Measurements from ENCODE around the gene TYK2.

TYK2 gene

GRCh38 chr19:10390652-10391286, 10.4 kb upstream of the TYK2 start:
- Histone ChIP-seq H3K4me3 (ENCODE audit: low read depth, low read length) (no peak overlapping the region), H3K36me3 (ENCODE audit: control insufficient read depth in 2 of 2, insufficient read depth in 1 of 2, low read length in 2 of 2) (peaks cover 12 to 55% of the 10 kb centered on the region in 2 experiments; a peak in 2 of 3 replicates), H3K4me1 (ENCODE audit: control insufficient read depth, insufficient read depth, low read length) (no peaks in the 10 kb centered on the region), H3K27ac (ENCODE audit: extremely low read depth, low read depth, low read length) (no peak overlapping the region), H3K9me3 (ENCODE audit: control insufficient read depth, insufficient read depth, low read depth, low read length) (no peaks in the 10 kb centered on the region)
- ChIA-PET CTCF (interaction anchor here (0.5 to 5.0 kb wide), 23 partner anchors 7 to 602 kb away, joined by 3 to 90 read pairs (median 4); partner anchors contain the start of genes ICAM1 and ICAM4), POLR2A (interaction anchor here (0.6 to 3.2 kb wide), 7 partner anchors 10 to 1061 kb away, joined by 3 to 8 read pairs (median 4); partner anchors contain the start of genes ICAM1, RAVER1 and TYK2)
- TF ChIP-seq ZNF174 (tag by site-specific recombination; IDR thresholded peaks at IDR 0.05) = no peak
- TF ChIP-seq ZNF274 (IDR thresholded peaks at IDR 0.05; ENCODE audit: low read length) = no peak
- no peak for TF ChIP-seq ZNF274 (tag by site-specific recombination; IDR thresholded peaks at IDR 0.05; ENCODE audit: borderline replicate concordance)
- peak; percentile 56 for TF ChIP-seq EGR2 (tag by site-specific recombination; IDR thresholded peaks at IDR 0.05; ENCODE audit: low read depth)
- TF ChIP-seq ZSCAN18 (tag by site-specific recombination; IDR thresholded peaks at IDR 0.05) = no peak
- 0 out of 2 replicates have a peak, but pooled peaks have one; percentile 12 for TF ChIP-seq ZXDB (tag by site-specific recombination; IDR thresholded peaks at IDR 0.05)
- TF ChIP-seq ZNF416 (tag by site-specific recombination; IDR thresholded peaks at IDR 0.05) = no peak
- TF ChIP-seq, protein P1, sequence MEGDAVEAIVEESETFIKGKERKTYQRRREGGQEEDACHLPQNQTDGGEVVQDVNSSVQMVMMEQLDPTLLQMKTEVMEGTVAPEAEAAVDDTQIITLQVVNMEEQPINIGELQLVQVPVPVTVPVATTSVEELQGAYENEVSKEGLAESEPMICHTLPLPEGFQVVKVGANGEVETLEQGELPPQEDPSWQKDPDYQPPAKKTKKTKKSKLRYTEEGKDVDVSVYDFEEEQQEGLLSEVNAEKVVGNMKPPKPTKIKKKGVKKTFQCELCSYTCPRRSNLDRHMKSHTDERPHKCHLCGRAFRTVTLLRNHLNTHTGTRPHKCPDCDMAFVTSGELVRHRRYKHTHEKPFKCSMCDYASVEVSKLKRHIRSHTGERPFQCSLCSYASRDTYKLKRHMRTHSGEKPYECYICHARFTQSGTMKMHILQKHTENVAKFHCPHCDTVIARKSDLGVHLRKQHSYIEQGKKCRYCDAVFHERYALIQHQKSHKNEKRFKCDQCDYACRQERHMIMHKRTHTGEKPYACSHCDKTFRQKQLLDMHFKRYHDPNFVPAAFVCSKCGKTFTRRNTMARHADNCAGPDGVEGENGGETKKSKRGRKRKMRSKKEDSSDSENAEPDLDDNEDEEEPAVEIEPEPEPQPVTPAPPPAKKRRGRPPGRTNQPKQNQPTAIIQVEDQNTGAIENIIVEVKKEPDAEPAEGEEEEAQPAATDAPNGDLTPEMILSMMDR (tag by site-specific recombination; IDR thresholded peaks at IDR 0.05) = peak; percentile 78
- TF ChIP-seq YY2 (tag by site-specific recombination; IDR thresholded peaks at IDR 0.05) = no peak
- no peak for TF ChIP-seq ZNF24 (tag by site-specific recombination; IDR thresholded peaks at IDR 0.05)
- no peak for TF ChIP-seq ZNF549 (tag by site-specific recombination; IDR thresholded peaks at IDR 0.05)
- peak; percentile 43; the same call in 1 of the 2 replicates for TF ChIP-seq ZNF639 (tag by site-specific recombination; IDR thresholded peaks at IDR 0.05)
- TF ChIP-seq, protein P2, sequence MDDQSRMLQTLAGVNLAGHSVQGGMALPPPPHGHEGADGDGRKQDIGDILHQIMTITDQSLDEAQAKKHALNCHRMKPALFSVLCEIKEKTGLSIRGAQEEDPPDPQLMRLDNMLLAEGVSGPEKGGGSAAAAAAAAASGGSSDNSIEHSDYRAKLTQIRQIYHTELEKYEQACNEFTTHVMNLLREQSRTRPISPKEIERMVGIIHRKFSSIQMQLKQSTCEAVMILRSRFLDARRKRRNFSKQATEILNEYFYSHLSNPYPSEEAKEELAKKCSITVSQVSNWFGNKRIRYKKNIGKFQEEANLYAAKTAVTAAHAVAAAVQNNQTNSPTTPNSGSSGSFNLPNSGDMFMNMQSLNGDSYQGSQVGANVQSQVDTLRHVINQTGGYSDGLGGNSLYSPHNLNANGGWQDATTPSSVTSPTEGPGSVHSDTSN (CRISPR knock-in tag; IDR thresholded peaks at IDR 0.05) = no peak
- TF ChIP-seq ZNF391 (tag by site-specific recombination; IDR thresholded peaks at IDR 0.05; ENCODE audit: borderline replicate concordance, low read depth) = 0 out of 2 replicates have a peak, but pooled peaks have one; percentile 47
- TF ChIP-seq ZBTB48 (tag by site-specific recombination; IDR thresholded peaks at IDR 0.05) = peak; percentile 51; the same call in 1 of the 2 replicates
- no peak for TF ChIP-seq SCRT2 (tag by site-specific recombination; IDR thresholded peaks at IDR 0.05)
- no peak for TF ChIP-seq ZNF670 (tag by site-specific recombination; IDR thresholded peaks at IDR 0.05; ENCODE audit: low read depth)
- peak; percentile 60 for TF ChIP-seq ZFHX2 (tag by site-specific recombination; conservative IDR thresholded peaks at IDR 0.05)
- TF ChIP-seq ZNF350 (tag by site-specific recombination; IDR thresholded peaks at IDR 0.05) = no peak
- 0 out of 2 replicates have a peak, but pooled peaks have one; percentile 36 for TF ChIP-seq ZNF223 (tag by site-specific recombination; IDR thresholded peaks at IDR 0.05)
- TF ChIP-seq, protein P3, sequence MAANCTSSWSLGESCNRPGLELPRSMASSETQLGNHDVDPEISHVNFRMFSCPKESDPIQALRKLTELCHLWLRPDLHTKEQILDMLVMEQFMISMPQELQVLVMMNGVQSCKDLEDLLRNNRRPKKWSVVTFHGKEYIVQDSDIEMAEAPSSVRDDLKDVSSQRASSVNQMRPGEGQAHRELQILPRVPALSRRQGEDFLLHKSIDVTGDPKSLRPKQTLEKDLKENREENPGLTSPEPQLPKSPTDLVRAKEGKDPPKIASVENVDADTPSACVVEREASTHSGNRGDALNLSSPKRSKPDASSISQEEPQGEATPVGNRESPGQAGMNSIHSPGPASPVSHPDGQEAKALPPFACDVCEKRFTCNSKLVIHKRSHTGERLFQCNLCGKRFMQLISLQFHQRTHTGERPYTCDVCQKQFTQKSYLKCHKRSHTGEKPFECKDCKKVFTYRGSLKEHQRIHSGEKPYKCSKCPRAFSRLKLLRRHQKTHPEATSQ (tag by site-specific recombination; IDR thresholded peaks at IDR 0.05) = no peak
- TF ChIP-seq, protein P4, sequence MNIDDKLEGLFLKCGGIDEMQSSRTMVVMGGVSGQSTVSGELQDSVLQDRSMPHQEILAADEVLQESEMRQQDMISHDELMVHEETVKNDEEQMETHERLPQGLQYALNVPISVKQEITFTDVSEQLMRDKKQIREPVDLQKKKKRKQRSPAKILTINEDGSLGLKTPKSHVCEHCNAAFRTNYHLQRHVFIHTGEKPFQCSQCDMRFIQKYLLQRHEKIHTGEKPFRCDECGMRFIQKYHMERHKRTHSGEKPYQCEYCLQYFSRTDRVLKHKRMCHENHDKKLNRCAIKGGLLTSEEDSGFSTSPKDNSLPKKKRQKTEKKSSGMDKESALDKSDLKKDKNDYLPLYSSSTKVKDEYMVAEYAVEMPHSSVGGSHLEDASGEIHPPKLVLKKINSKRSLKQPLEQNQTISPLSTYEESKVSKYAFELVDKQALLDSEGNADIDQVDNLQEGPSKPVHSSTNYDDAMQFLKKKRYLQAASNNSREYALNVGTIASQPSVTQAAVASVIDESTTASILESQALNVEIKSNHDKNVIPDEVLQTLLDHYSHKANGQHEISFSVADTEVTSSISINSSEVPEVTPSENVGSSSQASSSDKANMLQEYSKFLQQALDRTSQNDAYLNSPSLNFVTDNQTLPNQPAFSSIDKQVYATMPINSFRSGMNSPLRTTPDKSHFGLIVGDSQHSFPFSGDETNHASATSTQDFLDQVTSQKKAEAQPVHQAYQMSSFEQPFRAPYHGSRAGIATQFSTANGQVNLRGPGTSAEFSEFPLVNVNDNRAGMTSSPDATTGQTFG (tag by site-specific recombination; IDR thresholded peaks at IDR 0.05; ENCODE audit: borderline replicate concordance) = no peak
- TF ChIP-seq, protein P5, sequence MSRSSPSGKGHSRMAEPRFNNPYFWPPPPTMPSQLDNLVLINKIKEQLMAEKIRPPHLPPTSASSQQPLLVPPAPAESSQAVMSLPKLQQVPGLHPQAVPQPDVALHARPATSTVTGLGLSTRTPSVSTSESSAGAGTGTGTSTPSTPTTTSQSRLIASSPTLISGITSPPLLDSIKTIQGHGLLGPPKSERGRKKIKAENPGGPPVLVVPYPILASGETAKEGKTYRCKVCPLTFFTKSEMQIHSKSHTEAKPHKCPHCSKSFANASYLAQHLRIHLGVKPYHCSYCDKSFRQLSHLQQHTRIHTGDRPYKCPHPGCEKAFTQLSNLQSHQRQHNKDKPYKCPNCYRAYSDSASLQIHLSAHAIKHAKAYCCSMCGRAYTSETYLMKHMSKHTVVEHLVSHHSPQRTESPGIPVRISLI (tag by site-specific recombination; IDR thresholded peaks at IDR 0.05) = peak; percentile 85
- no peak for TF ChIP-seq ZNF394 (tag by site-specific recombination; IDR thresholded peaks at IDR 0.05; ENCODE audit: borderline replicate concordance)

Measured in HEK293 (cell line).